ENCODE measurements around the gene AP5Z1. TPM values are rescaled to one million over a fixed set of nuclear protein-coding genes. Genes with fewer than 3 reads are reported as not detected.
"Not testable (repeated sequence)": the region's sequence is repeated elsewhere in the genome, so short reads cannot be mapped to it uniquely, and the experiment has no call there.

Gene AP5Z1
- total RNA-seq, 2 donors from 2014 or later = 30.9 to 61.7 TPM

DNA sequence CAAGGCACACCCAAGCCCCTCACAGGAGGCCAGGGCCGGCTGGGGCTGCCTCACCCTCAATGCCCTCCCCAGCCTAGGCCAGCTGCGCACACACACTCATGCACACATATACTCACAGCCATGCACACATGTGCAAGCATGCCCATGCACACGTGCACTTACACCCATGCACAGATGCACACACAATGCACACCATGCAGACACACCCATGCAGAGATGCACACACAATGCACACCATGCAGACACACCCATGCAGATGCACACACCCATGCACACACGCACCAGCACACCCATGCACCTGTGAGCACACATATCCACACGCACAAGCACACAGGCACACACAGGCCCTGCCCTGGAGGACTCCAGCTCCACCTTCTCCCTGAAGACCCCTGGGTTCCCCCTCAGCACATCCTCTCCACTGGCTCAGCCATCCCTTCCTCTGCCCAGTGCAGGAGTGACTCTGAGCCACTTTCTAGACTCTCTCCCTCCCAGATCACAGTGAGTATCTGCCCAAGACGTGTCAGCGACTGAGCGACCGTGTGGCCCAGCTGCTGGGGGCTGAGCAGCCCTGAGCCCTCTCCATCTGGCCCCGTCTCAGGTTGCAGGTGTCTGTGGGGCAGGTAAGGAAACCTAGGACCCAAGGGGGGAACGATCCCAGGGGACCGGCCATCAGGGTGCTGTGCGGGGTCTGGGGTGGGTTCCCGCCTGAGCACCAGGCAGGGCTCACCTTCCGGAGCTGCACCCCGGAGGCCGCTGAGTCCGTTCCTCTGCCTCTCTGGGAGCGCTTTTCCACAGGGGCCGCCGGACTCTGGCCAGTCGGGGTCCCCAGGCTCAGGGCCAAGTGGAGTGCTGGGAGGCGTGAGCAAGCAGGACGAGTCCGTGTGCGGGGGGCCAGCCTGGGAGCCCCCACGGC, 25.8 kb downstream of the AP5Z1 start:
- Histone ChIP-seq H3K27ac (no peak overlapping the region), H3K27me3 (replicated peaks; ENCODE audit: insufficient read depth) (no peaks in the 10 kb centered on the region), H3K9me3 (no peaks in the 10 kb centered on the region), H3K4me3 (no peak overlapping the region), H3K36me3 (no peaks in the 10 kb centered on the region), H3K4me1 (replicated peaks) (no peaks in the 10 kb centered on the region)
- intact Hi-C loops (cut with DNase I) = no loop called here
- 89% methylated on average over 21 of the region's 27 CpGs for WGBS
- TF ChIP-seq, protein P1, sequence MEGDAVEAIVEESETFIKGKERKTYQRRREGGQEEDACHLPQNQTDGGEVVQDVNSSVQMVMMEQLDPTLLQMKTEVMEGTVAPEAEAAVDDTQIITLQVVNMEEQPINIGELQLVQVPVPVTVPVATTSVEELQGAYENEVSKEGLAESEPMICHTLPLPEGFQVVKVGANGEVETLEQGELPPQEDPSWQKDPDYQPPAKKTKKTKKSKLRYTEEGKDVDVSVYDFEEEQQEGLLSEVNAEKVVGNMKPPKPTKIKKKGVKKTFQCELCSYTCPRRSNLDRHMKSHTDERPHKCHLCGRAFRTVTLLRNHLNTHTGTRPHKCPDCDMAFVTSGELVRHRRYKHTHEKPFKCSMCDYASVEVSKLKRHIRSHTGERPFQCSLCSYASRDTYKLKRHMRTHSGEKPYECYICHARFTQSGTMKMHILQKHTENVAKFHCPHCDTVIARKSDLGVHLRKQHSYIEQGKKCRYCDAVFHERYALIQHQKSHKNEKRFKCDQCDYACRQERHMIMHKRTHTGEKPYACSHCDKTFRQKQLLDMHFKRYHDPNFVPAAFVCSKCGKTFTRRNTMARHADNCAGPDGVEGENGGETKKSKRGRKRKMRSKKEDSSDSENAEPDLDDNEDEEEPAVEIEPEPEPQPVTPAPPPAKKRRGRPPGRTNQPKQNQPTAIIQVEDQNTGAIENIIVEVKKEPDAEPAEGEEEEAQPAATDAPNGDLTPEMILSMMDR (IDR thresholded peaks at IDR 0.05) = no peak
- DNase-seq (ENCODE audit: low spot score) = no peak

DNA sequence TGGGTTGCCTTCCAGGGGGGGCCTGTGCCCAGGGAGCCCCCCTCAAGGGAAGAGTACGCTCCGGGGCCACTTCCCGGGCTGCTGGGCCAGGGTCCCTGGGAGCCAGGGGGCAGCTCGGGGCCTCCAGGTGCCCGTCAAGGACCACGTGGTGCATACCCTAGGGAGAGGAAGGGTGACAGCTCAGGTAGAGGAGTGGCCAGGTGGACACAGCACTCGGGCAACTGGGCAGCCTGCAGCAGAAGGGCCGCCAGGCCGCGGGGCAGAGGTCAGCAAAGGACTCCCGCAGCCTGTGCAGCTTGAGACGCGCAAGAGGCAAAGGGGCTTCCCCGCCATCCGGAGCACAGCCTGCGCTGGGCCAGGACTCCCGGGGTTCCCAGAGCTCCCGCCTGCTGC, 26.4 kb downstream of the AP5Z1 start:
- H3K4me3 ChIP-seq = no peak overlapping the region
- no peaks in the 10 kb centered on the region for H3K9me3 ChIP-seq
- TF ChIP-seq POLR2AphosphoS5 (IDR thresholded peaks at IDR 0.05) (no peak), POLR2A (IDR thresholded peaks at IDR 0.05) (no peak)
- TF ChIP-seq, protein P1 (IDR thresholded peaks at IDR 0.05) = no peak
- H3K4me1 ChIP-seq (replicated peaks) = no peaks in the 10 kb centered on the region
- H3K27ac ChIP-seq = no peak overlapping the region
- no peaks in the 10 kb centered on the region for H3K36me3 ChIP-seq
- intact Hi-C loops (cut with DNase I) = no loop called here
- H3K27me3 ChIP-seq (replicated peaks; ENCODE audit: insufficient read depth) = no peaks in the 10 kb centered on the region
- 84% methylated on average over 18 of the region's 18 CpGs for WGBS
- no peak for DNase-seq (ENCODE audit: low spot score)

DNA sequence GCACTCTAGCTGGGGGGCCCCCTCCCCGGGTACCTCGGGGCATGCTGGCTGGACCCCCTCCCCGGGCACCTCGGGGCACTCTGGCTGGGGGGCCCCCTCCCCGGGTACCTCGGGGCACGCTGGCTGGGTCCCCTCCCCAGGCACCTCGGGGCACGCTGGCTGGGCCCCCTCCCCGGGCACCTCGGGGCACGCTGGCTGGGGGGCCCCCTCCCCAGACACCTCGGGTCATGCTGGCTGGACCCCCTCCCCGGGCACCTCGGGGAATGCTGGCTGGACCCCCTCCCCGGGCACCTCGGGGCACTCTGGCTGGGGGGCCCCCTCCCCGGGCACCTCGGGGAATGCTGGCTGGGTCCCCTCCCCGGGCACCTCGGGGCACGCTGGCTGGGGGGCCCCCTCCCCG, 27.2 kb downstream of the AP5Z1 start:
- WGBS = 82% methylated on average over 7 of the region's 23 CpGs
- H3K36me3 ChIP-seq; H3K4me1 ChIP-seq (replicated peaks); H3K27ac ChIP-seq; DNase-seq (ENCODE audit: low spot score); H3K27me3 ChIP-seq (replicated peaks; ENCODE audit: insufficient read depth); H3K9me3 ChIP-seq; H3K4me3 ChIP-seq; intact Hi-C loops (cut with DNase I): not testable (repeated sequence)

DNA sequence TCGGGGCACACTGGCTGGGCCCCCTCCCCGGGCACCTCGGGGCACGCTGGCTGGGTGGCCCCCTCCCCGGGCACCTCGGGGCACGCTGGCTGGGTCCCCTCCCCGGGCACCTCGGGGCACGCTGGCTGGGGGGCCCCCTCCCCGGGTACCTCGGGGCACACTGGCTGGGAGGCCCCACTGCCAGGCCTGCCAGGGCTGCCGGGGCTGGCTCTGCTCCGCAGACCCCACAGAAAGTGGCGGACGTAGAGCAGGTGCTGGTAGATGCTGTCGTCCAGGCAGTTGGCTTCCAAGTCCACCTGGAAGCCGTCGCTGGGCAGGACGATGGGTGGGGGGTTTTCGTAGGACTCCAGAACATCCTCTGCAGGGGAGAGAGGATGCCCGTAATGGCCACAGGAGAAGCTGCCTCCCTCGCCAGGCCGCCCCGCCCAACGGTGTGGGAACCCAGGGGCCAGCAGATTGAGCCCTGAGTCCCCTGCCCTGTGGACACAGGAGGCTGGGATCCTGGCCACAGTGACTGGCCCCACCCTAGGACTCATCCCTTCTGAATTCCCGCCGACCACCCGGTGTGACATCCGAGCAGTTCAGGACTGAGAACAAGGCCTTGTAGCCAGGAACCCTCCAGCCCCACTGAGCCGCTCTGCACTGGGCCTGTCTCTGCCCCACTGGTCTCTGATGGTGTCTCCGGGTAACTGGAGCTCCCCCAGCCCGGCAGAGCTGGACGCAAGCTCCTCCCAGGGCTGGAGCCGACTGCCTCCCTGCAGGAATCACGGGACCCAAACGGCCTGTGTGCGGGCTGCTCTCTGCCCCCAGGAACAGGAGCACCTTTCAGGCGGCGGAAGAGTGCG, 28.2 kb downstream of the AP5Z1 start:
- intact Hi-C loops (cut with DNase I) = no loop called here
- Histone ChIP-seq H3K36me3 (no peaks in the 10 kb centered on the region), H3K4me1 (replicated peaks) (no peaks in the 10 kb centered on the region), H3K4me3 (no peak overlapping the region), H3K9me3 (no peaks in the 10 kb centered on the region), H3K27ac (no peak overlapping the region), H3K27me3 (replicated peaks; ENCODE audit: insufficient read depth) (no peaks in the 10 kb centered on the region)
- 74% methylated on average over 36 of the region's 41 CpGs for WGBS
- TF ChIP-seq POLR2AphosphoS5 (IDR thresholded peaks at IDR 0.05) = no peak
- no peak for TF ChIP-seq POLR2A (IDR thresholded peaks at IDR 0.05)
- TF ChIP-seq, protein P1 (IDR thresholded peaks at IDR 0.05) = no peak
- no peak for DNase-seq (ENCODE audit: low spot score)

DNA sequence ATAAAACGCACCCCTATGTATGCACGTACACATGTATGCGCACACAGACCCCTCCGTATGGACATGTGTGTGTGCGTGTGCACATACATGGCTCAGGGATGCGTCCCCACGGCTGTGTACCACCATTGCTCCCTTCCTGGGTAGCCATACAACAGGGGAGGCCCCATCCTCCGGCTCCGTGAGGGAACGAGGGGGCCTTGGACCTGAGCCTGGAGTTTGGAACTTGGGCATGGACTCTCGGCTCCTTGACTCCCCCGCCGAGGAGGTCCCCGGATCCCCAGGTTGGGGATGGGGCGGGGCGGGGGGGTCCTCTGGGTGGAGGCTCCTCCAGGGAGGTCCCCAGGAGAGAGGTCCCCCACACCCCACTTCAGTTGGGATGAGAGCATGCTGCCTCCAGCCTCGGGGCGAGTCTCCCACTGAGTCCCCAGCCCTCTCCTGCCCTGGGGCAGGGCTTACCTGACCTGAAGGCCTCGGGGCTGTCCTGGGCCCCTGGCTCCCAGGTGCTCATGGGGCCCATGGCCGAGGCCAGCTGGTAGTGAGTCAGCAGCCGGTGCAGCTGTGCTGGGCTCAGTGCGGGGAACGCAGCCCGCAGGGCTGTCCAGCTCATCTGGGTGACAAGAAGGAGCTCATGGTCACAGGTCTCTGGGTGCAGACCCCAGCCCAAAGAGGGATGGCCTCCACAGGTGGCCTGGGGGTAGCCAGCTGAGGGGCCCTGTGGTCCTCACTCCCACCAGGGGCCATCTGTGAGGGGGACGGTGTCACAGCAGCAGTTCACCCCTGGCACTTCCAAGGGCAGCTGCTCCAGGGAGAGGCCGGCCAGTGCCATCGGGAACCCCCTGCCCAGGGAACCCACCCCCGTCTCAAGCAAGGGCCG, 29.9 kb downstream of the AP5Z1 start:
- Histone ChIP-seq H3K27ac (no peak overlapping the region), H3K9me3 (no peaks in the 10 kb centered on the region), H3K4me3 (no peak overlapping the region), H3K4me1 (replicated peaks) (no peaks in the 10 kb centered on the region), H3K27me3 (replicated peaks; ENCODE audit: insufficient read depth) (no peaks in the 10 kb centered on the region), H3K36me3 (no peaks in the 10 kb centered on the region)
- WGBS = 86% methylated on average over 27 of the region's 29 CpGs
- DNase-seq (ENCODE audit: low spot score) = no peak
- no peak for TF ChIP-seq POLR2AphosphoS5 (IDR thresholded peaks at IDR 0.05)
- TF ChIP-seq POLR2A (IDR thresholded peaks at IDR 0.05) = no peak
- TF ChIP-seq, protein P1 (IDR thresholded peaks at IDR 0.05) = no peak
- intact Hi-C loops (cut with DNase I) = no loop called here

Data from prostate gland (tissue), 2 donors.